Measurements from ENCODE around the gene ZBTB20. TPM values are rescaled to one million over a fixed set of nuclear protein-coding genes. Genes with fewer than 3 reads are reported as not detected.
A peak's percentile ranks its signal among the peaks of the same experiment; 100 is the strongest.

The ZBTB20 gene
- total RNA-seq, 4 donors from 2014 or later, result 46.1 to 102 (median 81.9) TPM

DNA sequence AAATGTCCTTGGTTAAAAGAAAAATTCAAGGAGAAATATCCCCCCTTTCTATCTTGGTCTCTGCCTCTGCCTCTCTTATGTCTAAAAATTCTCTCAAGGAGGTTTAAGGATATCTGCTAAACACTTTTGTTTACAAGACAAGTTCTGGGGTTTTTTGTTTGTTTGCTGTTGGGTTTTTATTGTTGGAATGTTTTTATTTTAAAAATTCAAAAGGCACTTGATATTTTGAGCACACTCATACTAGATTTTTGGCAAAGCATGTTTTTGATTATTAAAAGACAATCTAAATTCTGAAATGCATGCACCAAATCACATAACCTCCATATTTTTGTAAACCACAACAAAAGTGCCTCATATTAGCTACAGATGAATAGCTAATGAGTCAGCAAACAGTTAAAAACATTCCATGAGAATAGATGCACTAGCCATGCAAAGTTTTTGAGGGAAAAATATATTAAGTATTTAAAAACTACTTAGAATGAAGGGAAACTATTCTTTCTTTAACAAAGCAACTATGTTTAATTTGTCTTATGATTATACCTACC is 84.6 kb downstream of the ZBTB20 start:
- TF ChIP-seq, protein P1, sequence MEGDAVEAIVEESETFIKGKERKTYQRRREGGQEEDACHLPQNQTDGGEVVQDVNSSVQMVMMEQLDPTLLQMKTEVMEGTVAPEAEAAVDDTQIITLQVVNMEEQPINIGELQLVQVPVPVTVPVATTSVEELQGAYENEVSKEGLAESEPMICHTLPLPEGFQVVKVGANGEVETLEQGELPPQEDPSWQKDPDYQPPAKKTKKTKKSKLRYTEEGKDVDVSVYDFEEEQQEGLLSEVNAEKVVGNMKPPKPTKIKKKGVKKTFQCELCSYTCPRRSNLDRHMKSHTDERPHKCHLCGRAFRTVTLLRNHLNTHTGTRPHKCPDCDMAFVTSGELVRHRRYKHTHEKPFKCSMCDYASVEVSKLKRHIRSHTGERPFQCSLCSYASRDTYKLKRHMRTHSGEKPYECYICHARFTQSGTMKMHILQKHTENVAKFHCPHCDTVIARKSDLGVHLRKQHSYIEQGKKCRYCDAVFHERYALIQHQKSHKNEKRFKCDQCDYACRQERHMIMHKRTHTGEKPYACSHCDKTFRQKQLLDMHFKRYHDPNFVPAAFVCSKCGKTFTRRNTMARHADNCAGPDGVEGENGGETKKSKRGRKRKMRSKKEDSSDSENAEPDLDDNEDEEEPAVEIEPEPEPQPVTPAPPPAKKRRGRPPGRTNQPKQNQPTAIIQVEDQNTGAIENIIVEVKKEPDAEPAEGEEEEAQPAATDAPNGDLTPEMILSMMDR (IDR thresholded peaks at IDR 0.05), result no peak
- no peak for ATAC-seq (ENCODE audit: low FRiP score)

DNA sequence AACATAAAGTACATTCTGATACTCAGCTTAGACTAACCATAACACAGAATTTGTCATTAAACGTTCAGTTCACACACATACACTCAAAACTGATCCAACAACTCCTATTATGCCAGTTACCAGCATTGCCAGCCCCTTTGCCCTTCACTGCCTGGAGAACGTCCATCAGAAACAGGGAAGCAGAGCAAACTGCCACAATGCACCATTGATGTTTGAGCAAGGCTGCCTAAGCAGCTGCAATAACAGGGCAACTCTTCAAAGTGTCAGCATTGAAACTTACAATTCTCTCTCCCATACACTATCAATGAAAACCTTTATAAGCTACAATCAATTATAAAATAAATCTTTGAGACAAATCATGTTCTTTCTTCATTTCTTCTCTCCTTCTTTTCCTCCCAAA is 85.1 kb downstream of the ZBTB20 start:
- ATAC-seq (ENCODE audit: low FRiP score) (no peak), DNase-seq (ENCODE audit: low spot score) (no peak)
- TF ChIP-seq, protein P1 (IDR thresholded peaks at IDR 0.05), result no peak

More for the DNA sequence above, 84.6 kb downstream of the ZBTB20 start:
- DNase-seq (ENCODE audit: low spot score), result no peak

DNA sequence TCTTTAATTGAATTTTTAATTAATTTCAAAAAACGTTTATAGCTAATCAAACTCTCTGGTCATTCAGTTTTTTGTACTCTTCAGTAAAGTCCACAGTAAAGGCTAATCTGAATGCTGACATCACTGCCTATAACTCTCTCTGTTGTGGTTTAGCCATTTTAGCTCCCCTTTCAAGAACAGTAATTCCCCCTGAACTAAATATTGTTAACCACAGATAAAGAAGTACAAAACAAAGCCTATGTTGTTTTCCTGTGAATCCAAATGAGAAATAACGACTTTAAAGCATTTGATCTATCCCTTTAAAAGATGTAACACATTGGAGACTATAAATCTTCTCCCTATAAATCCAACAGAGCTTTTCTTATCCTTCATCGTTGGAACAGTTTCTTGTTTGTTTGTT is 94.2 kb downstream of the ZBTB20 start:
- ATAC-seq (ENCODE audit: low FRiP score), result no peak
- TF ChIP-seq, protein P1 (IDR thresholded peaks at IDR 0.05), result no peak
- DNase-seq (ENCODE audit: low spot score), result no peak

DNA sequence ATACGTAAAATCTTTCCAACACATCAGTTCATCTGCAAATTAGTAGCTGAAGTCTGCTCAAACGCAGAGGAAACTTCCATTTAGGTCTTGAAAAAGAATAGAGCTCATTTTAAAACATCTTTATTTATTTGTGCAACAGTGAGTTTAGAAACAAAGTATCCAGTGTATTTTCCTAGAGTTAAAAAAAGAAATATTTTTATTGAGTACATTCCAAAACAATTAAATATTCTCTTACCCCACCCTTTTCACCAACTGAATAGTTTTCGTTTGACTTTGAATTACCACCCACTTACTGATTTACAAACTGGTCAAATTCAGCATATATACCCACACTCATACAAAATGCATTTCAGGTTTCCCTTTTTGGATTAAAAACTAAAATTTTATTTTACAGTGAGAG is 104.7 kb downstream of the ZBTB20 start:
- TF ChIP-seq, protein P1 (IDR thresholded peaks at IDR 0.05), result no peak

DNA sequence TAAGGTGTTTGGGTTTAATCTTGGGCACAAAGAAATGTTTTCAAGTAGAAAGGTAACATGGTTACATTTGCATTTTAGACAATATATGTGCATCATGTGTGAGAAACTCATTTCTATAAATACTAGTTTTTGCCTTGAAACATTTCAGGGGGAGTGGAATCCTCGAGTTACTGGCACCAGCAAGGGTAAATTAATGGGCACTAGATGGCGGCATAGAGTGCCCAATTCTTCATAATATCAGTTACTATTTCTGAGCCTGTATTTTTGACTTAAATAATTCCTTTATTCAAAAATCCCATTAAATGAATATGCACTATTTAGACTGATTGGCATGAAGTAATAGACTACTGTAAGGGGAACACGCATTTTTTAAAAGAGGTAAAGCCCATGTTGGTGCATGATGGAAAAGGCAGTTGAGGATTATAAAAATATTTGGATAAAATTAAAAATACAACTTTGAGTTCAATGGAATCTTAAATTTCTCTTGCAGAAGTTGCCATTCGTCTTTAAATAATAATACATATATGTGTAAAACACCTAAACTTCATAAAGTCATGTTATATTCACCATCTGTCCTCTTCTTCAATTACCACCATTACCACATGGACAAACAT is 106.3 kb downstream of the ZBTB20 start:
- TF ChIP-seq, protein P1 (IDR thresholded peaks at IDR 0.05), result no peak
- DNase-seq (ENCODE audit: low spot score), result peak; percentile 27
- peak; percentile 54 for ATAC-seq (ENCODE audit: low FRiP score)

More for the DNA sequence above, 104.7 kb downstream of the ZBTB20 start:
- DNase-seq (ENCODE audit: low spot score) (no peak), ATAC-seq (ENCODE audit: low FRiP score) (no peak)

DNA sequence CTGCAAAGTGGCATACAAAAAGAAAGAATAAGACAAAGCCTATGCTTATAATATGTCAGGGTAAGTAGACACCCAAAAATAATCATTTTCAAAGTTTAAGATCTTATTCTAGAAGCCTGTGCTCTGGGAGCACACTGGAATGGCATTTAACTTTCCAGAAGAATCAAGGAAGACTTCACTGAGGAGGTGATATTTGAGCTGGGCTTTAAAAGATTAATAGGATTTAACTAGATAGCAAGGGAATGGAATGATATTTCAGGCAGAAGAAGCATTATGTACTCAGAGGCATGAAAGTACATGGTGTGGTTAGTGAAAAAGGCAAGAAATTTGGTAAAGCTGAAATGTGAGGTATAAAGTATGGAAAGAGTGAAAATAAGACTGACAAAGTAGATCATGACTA is 106.8 kb downstream of the ZBTB20 start:
- no peak for DNase-seq (ENCODE audit: low spot score)
- TF ChIP-seq, protein P1 (IDR thresholded peaks at IDR 0.05), result no peak
- no peak for ATAC-seq (ENCODE audit: low FRiP score)

DNA sequence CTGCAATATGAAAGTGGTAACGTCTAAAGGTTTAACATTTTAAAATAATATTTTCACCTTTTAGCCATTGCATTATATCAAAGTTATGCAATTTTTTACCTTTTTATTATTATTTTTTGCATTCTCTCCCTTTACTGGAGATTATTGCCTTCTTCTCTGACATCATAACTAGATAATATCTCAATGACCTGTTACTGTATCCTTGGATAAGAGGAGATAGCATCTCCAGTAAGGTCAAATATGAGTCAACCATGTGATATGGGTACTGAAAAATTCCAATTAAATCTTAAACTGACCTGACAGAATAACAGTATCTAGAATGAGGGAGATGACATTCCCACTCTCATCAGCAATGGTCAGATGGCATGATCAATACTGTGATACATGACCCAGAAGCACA is 108.3 kb downstream of the ZBTB20 start:
- TF ChIP-seq, protein P1 (IDR thresholded peaks at IDR 0.05), result no peak
- no peak for ATAC-seq (ENCODE audit: low FRiP score)
- DNase-seq (ENCODE audit: low spot score), result no peak

Measured in omental fat pad (tissue), 4 donors.